ENCODE measurements around the gene SNAPC3. TPM values are rescaled to one million over a fixed set of nuclear protein-coding genes. Genes with fewer than 3 reads are reported as not detected.

SNAPC3 gene
- total and polyA plus RNA-seq, 4 donors = 10.9 to 75.5 (median 17.7) TPM

GRCh38 chr9:15485836-15486666, 63.4 kb downstream of the SNAPC3 start:
- 65 to 80% methylated on average over 2 of the region's 2 CpGs for WGBS, 2 donors
- no peaks in the 10 kb centered on the region for H3K27me3 ChIP-seq (ENCODE audit: control insufficient read depth in 3 of 3, insufficient read depth in 3 of 3, low read length in 2 of 3)
- no peak overlapping the region for H3K27ac ChIP-seq (ENCODE audit: low read depth in 1 of 2, low read length in 1 of 2)
- H3K4me1 ChIP-seq (ENCODE audit: control insufficient read depth in 5 of 5, insufficient read depth in 5 of 5, low read length in 5 of 5) = peaks cover 0 to 7% (median 0%) of the 10 kb centered on the region in 5 donors
- no peak overlapping the region for H3K9ac ChIP-seq (ENCODE audit: insufficient read depth in 1 of 2, low read length in 2 of 2)
- peaks cover 0 to 16% (median 3%) of the 10 kb centered on the region in 4 donors for H3K36me3 ChIP-seq (ENCODE audit: control insufficient read depth in 4 of 4, insufficient read depth in 4 of 4, low read length in 4 of 4)
- no peak for ATAC-seq (ENCODE audit: insufficient read depth, low FRiP score)
- H3K4me3 ChIP-seq = no peak overlapping the region
- DNase-seq = peak in 2 of 3 donors; percentile 53 to 54
- no peaks in the 10 kb centered on the region for H3K9me3 ChIP-seq (ENCODE audit: control insufficient read depth in 4 of 4, insufficient read depth in 3 of 4, low read length in 3 of 4)
- TF ChIP-seq CTCF (IDR thresholded peaks at IDR 0.05; ENCODE audit: control extremely low read depth, extremely low read depth) = no peak

- H3K4me1 ChIP-seq (ENCODE audit: control insufficient read depth in 5 of 5, insufficient read depth in 5 of 5, low read length in 5 of 5) = no peaks in the 10 kb centered on the region
- H3K9me3 ChIP-seq (ENCODE audit: control insufficient read depth in 4 of 4, insufficient read depth in 3 of 4, low read length in 3 of 4) = peaks cover 0 to 4% (median 0%) of the 10 kb centered on the region in 4 donors
- H3K9ac ChIP-seq (ENCODE audit: insufficient read depth in 1 of 2, low read length in 2 of 2) = no peak overlapping the region
- no peak overlapping the region for H3K4me3 ChIP-seq
- ATAC-seq (ENCODE audit: insufficient read depth, low FRiP score) (no peak), DNase-seq (no peak)
- 95 to 100% methylated on average over 1 of the region's 1 CpG for WGBS, 2 donors
- H3K36me3 ChIP-seq (ENCODE audit: control insufficient read depth in 4 of 4, insufficient read depth in 4 of 4, low read length in 4 of 4) = peaks cover 4 to 21% (median 13%) of the 10 kb centered on the region in 4 donors
- no peaks in the 10 kb centered on the region for H3K27me3 ChIP-seq (ENCODE audit: control insufficient read depth in 3 of 3, insufficient read depth in 3 of 3, low read length in 2 of 3)
- H3K27ac ChIP-seq (ENCODE audit: low read depth in 1 of 2, low read length in 1 of 2) = no peak overlapping the region
- TF ChIP-seq CTCF (IDR thresholded peaks at IDR 0.05; ENCODE audit: control extremely low read depth, extremely low read depth) = no peak
These were observed 69.3 kb downstream of the SNAPC3 start for GRCh38 chr9:15491950-15492349.

GRCh38 chr9:15492485-15493150, 69.9 kb downstream of the SNAPC3 start:
- Histone ChIP-seq H3K36me3 (ENCODE audit: control insufficient read depth in 4 of 4, insufficient read depth in 4 of 4, low read length in 4 of 4) (peaks cover 4 to 23% (median 14%) of the 10 kb centered on the region in 4 donors), H3K4me3 (no peak overlapping the region), H3K4me1 (ENCODE audit: control insufficient read depth in 5 of 5, insufficient read depth in 5 of 5, low read length in 5 of 5) (no peaks in the 10 kb centered on the region), H3K27me3 (ENCODE audit: control insufficient read depth in 3 of 3, insufficient read depth in 3 of 3, low read length in 2 of 3) (no peaks in the 10 kb centered on the region), H3K9ac (ENCODE audit: insufficient read depth in 1 of 2, low read length in 2 of 2) (no peak overlapping the region), H3K9me3 (ENCODE audit: control insufficient read depth in 4 of 4, insufficient read depth in 3 of 4, low read length in 3 of 4) (peaks cover 0 to 4% (median 0%) of the 10 kb centered on the region in 4 donors), H3K27ac (ENCODE audit: low read depth in 1 of 2, low read length in 1 of 2) (no peak overlapping the region)
- no peak for TF ChIP-seq CTCF (IDR thresholded peaks at IDR 0.05; ENCODE audit: control extremely low read depth, extremely low read depth)
- DNase-seq (no peak), ATAC-seq (ENCODE audit: insufficient read depth, low FRiP score) (no peak)
- 93% methylated on average over 13 of the region's 13 CpGs for WGBS, 2 donors

All from lung (tissue), 12 donors.